Thyroid gland (tissue), 4 donors: ENCODE results near the gene TTC21A. TPM values are rescaled to one million over a fixed set of nuclear protein-coding genes. Genes with fewer than 3 reads are reported as not detected.
A peak's percentile ranks its signal among the peaks of the same experiment; 100 is the strongest.

Experiments
- DNase-seq, 2 donors: peaks; one replicate each; pipeline ENCODE4 v3.0.0-alpha.2; 2019
- H3K27ac ChIP-seq, 3 donors: fragments of 200-600 bp; sonication (generic); 1 replicate in 2 of 3; 2 replicates in 1 of 3; pipeline ENCODE4 v1.5.1; 2016 to 2019; ENCODE audit warnings: mild to moderate bottlenecking in 1 of 3, moderate library complexity in 1 of 3
- H3K27me3 ChIP-seq: fragments of 200-600 bp; sonication (generic); one replicate; pipeline ENCODE4 v1.5.1; 2019
- H3K36me3 ChIP-seq, 2 donors: fragments of 200-600 bp; sonication (generic); one replicate each; pipeline ENCODE4 v1.5.1; 2016 to 2019
- H3K4me1 ChIP-seq, 2 donors: fragments of 200-600 bp; sonication (generic); one replicate each; pipeline ENCODE4 v1.5.1; 2017 to 2019
- H3K4me3 ChIP-seq, 3 donors: fragments of 200-600 bp; sonication (generic); replicated peaks in 1 of 3; 1 replicate in 2 of 3; 2 replicates in 1 of 3; pipeline ENCODE4 v1.5.1; 2016; ENCODE audit warnings: mild to moderate bottlenecking in 1 of 3
- H3K9me3 ChIP-seq: fragments of 200-600 bp; sonication (generic); one replicate; pipeline ENCODE4 v1.5.1; 2017
- POLR2A ChIP-seq, 2 donors: fragments of 450-650 bp; IDR thresholded peaks; one replicate each; pipeline ENCODE4 v1.6.1; 2017; ENCODE audit warnings: antibody characterized with exemption in 2 of 2, mild to moderate bottlenecking in 2 of 2, moderate library complexity in 1 of 2
- WGBS, 2 donors: methylation state at CpG; one replicate each; pipeline ENCODE4 v1.1.5; 2017; 5-methylcytosine and 5-hydroxymethylcytosine counted together
- intact Hi-C: fragments of 100-400 bp; cut with DNase I; formaldehyde crosslinking; loops from one replicate; pipeline ENCODE4 v1.15.1; 2023
- total RNA-seq, 4 donors: library from RNA; depleted of rRNA; stranded (reverse); fragments of >200 nt; gene quantifications; one replicate each; pipeline ENCODE4 v1.2.3, GENCODE V29; 2016
- TF ChIP-seq, protein P1 (sequence below), 6 experiments: fragments of 200-600 bp in 3 of 6; fragments of 450-650 bp in 3 of 6; sonication (generic) in 3 of 6; IDR thresholded peaks; one replicate each; pipeline ENCODE4 v1.5.1; 2016 to 2019; ENCODE audit warnings: antibody characterized with exemption in 6 of 6, mild to moderate bottlenecking in 2 of 6, inconsistent platforms in 1 of 6, moderate library complexity in 1 of 6

TTC21A gene
- total RNA-seq, 4 donors from 2014 or later, result 8.9 to 17.8 (median 11.7) TPM

DNA sequence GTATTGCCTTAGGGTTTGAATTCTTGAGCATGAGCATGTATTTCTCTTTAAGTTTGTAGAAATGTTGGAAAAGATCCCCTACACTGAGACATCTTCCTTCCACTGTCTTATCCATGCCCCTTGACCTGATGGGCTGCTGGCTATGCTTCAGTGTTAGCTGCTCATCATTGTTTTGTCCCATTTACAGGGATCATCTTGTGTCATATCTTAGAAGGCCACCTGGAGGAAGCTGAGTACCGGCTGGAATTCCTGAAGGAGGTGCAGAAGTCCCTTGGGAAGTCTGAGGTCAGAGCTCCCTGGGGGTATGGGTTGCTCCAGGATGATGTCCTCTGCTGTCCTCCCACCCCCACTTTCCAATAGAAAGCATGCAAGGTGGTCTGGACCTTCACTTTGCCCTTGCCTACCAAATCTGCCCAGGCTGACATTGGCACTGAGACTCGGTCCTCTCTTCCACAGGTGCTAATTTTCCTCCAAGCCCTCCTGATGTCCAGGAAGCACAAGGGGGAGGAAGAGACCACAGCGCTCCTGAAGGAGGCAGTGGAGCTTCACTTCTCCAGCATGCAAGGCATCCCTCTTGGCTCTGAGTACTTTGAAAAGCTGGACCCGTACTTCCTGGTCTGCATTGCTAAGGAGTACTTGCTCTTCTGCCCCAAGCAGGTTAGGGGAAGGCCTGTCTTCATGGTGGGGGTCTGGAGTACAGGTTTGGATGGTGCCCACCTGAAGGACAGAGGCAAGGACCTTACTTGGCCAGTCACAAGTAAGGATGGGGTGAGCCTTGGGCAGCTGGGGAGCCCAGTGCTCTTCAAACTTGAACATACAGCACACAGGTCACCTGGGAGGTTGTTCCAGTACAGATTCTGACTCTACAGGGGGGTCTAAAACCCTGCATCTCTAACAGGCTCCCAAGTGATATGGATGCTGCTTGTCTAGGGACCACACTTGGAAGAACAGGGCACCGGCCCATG is 17.7 kb downstream of the TTC21A start:
- no peaks in the 10 kb centered on the region for H3K27me3 ChIP-seq
- H3K4me1 ChIP-seq, result no peaks in the 10 kb centered on the region
- H3K4me3 ChIP-seq, result no peak overlapping the region
- WGBS, 2 donors, result 66 to 70% methylated on average over 5 of the region's 5 CpGs
- TF ChIP-seq, protein P1, sequence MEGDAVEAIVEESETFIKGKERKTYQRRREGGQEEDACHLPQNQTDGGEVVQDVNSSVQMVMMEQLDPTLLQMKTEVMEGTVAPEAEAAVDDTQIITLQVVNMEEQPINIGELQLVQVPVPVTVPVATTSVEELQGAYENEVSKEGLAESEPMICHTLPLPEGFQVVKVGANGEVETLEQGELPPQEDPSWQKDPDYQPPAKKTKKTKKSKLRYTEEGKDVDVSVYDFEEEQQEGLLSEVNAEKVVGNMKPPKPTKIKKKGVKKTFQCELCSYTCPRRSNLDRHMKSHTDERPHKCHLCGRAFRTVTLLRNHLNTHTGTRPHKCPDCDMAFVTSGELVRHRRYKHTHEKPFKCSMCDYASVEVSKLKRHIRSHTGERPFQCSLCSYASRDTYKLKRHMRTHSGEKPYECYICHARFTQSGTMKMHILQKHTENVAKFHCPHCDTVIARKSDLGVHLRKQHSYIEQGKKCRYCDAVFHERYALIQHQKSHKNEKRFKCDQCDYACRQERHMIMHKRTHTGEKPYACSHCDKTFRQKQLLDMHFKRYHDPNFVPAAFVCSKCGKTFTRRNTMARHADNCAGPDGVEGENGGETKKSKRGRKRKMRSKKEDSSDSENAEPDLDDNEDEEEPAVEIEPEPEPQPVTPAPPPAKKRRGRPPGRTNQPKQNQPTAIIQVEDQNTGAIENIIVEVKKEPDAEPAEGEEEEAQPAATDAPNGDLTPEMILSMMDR (IDR thresholded peaks at IDR 0.05), result peak in 4 of 6 experiments; percentile 32 to 49 (median 43)
- no peak for TF ChIP-seq POLR2A (IDR thresholded peaks at IDR 0.05)
- no peaks in the 10 kb centered on the region for H3K9me3 ChIP-seq
- DNase-seq, result peak; percentile 42 to 46
- no peak overlapping the region for H3K27ac ChIP-seq
- H3K36me3 ChIP-seq, result peaks cover 0 to 3% of the 10 kb centered on the region in 2 donors
- intact Hi-C loops, result loop anchor here (5.0 kb wide), 2 partner anchors 157 to 167 kb away; partner anchors contain the start of gene CX3CR1

DNA sequence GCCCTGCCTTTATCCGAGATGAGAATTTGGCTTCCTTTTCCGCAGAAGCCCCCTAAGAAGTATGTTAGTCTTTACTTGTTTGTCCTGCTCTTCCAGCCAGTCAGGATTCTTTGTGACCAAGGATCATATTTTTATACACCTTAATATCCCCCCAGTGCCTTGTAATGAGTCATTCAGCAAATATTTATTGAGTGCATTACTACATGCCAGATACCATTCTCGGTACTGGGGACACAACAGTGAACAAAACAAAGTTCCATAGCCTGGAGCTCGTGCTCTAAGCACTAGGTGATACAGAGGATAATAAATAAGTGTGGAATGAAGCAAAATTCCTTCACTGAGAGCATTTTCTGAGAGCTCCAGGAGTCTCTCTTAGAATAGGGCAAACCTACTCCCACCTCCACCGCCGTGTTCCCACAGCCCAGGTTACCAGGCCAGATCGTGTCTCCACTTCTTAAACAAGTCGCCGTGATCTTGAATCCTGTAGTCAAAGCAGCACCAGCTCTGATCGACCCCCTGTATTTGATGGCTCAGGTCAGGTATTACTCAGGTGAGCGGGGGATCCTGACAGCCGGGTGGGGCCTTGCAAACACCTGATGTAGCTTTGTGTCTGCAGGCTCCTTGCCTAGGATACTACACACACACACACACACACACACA is 18.5 kb downstream of the TTC21A start:
- H3K4me1 ChIP-seq, result no peaks in the 10 kb centered on the region
- TF ChIP-seq POLR2A (IDR thresholded peaks at IDR 0.05), result no peak
- TF ChIP-seq, protein P1 (IDR thresholded peaks at IDR 0.05), result no peak
- 75 to 77% methylated on average over 12 of the region's 12 CpGs for WGBS, 2 donors
- DNase-seq, result no peak
- H3K36me3 ChIP-seq, result no peaks in the 10 kb centered on the region
- H3K9me3 ChIP-seq, result no peaks in the 10 kb centered on the region
- no peak overlapping the region for H3K27ac ChIP-seq
- no peaks in the 10 kb centered on the region for H3K27me3 ChIP-seq
- H3K4me3 ChIP-seq, result no peak overlapping the region
- intact Hi-C loops, result loop anchor here (5.0 kb wide), 1 partner anchor 166 kb away; no protein-coding TSS in a partner anchor

DNA sequence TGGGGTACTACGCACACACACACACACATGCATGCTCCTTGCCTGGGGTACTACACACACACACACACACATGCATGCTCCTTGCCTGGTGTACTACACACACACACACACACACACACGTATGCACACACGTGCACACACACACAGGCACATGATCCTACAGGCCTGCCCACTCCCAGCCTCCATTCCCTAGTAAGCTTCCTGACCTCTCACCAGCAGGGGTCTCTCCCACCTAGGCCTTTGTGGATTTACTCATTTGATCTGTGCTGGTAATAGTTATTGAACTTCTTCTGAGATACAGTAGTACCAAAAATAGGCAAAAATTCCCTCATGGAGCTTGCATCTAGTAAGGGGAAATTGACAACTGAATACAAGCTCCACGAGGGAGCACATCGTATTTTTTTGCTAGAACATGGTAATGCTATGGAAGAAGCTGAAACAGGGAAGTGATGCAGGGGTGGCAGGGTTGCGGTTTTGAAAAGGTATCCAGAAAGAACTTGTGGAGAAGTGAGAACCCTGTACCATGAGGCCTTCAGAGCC is 19.1 kb downstream of the TTC21A start:
- Histone ChIP-seq H3K4me1 (no peaks in the 10 kb centered on the region), H3K27ac (no peak overlapping the region), H3K4me3 (no peak overlapping the region), H3K9me3 (no peaks in the 10 kb centered on the region), H3K36me3 (no peaks in the 10 kb centered on the region), H3K27me3 (no peaks in the 10 kb centered on the region)
- TF ChIP-seq, protein P1 (IDR thresholded peaks at IDR 0.05), result peak in 4 of 6 experiments; percentile 58 to 67 (median 58)
- no peak for TF ChIP-seq POLR2A (IDR thresholded peaks at IDR 0.05)
- intact Hi-C loops, result loop anchor here (5.0 kb wide), 1 partner anchor 166 kb away; no protein-coding TSS in a partner anchor
- WGBS, 2 donors, result 52 to 61% methylated on average over 5 to 6 of the region's 6 CpGs
- peak; percentile 50 to 54 for DNase-seq

DNA sequence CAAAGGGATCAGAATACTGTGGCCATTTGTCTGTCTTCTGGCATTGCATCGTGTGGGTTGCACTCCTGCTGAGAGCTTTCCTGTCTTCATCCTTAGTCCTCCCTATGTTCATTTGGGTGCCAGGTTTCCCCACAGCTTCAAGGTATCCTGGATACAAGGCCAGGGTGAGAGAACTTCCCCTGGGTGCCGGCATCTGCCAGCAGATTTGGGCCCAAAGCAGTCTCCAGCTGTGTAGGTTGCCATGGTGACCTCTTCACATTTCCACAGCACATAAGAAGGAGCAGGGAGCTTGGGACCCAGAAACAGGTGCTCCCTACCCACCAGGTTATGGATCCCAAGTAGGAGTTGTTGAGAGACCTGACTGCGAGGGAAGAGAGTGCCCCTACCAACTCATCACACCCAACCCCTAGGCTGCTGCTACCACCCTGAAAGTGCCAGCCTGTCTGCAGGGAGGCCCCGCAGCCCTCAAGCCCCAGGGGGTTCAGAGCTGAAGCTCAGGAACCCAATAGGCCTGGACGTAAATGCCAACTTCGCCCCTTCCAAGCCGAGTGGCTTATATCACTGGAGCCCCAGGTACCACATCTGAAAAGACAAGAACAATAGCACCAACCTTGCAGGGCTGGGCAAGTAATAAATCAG is 19.9 kb downstream of the TTC21A start:
- Histone ChIP-seq H3K27me3 (no peaks in the 10 kb centered on the region), H3K4me3 (no peak overlapping the region), H3K36me3 (no peaks in the 10 kb centered on the region), H3K27ac (no peak overlapping the region), H3K4me1 (no peaks in the 10 kb centered on the region), H3K9me3 (no peaks in the 10 kb centered on the region)
- intact Hi-C loops, result loop anchor here (5.0 kb wide), 1 partner anchor 165 kb away; no protein-coding TSS in a partner anchor
- no peak for DNase-seq
- TF ChIP-seq, protein P1 (IDR thresholded peaks at IDR 0.05), result no peak
- TF ChIP-seq POLR2A (IDR thresholded peaks at IDR 0.05), result no peak
- 86 to 88% methylated on average over 3 to 5 of the region's 7 CpGs for WGBS, 2 donors
